Testis (tissue), 3 donors: ENCODE measurements around the gene KYAT1. TPM values are rescaled to one million over a fixed set of nuclear protein-coding genes. Genes with fewer than 3 reads are reported as not detected.
"Not testable (repeated sequence)": the region's sequence is repeated elsewhere in the genome, so short reads cannot be mapped to it uniquely, and the experiment has no call there.

Experiments
- DNase-seq: peaks from one replicate; pipeline ENCODE4 v3.0.0-alpha.2; 2019
- H3K27ac ChIP-seq, 2 donors: fragments of 200-600 bp; sonication (generic); one replicate each; pipeline ENCODE4 v1.5.1; 2019
- H3K27me3 ChIP-seq: fragments of 200-600 bp; sonication (generic); one replicate; pipeline ENCODE4 v1.5.1; 2019
- H3K36me3 ChIP-seq: fragments of 200-600 bp; sonication (generic); one replicate; pipeline ENCODE4 v1.5.1; 2017; ENCODE audit warnings: low read depth; ENCODE audit errors: missing control alignments
- H3K4me1 ChIP-seq: fragments of 200-600 bp; sonication (generic); one replicate; pipeline ENCODE4 v1.5.1; 2019
- H3K4me3 ChIP-seq, 2 donors: fragments of 200-600 bp; sonication (generic); one replicate each; pipeline ENCODE4 v1.5.1; 2017 to 2019
- H3K9me3 ChIP-seq: fragments of 200-600 bp; sonication (generic); one replicate; pipeline ENCODE4 v1.5.1; 2017
- CTCF ChIP-seq, 3 experiments: fragments of 450-650 bp in 2 of 3; fragments of 200-600 bp in 1 of 3; sonication (generic) in 1 of 3; IDR thresholded peaks; one replicate each; pipeline ENCODE4 v1.5.1; 2016 to 2019; ENCODE audit warnings: antibody characterized with exemption in 3 of 3, mild to moderate bottlenecking in 2 of 3, moderate library complexity in 1 of 3
- POLR2A ChIP-seq: fragments of 450-650 bp; IDR thresholded peaks from one replicate; pipeline ENCODE4 v1.6.1; 2017; ENCODE audit warnings: antibody characterized with exemption, mild to moderate bottlenecking, moderate library complexity
- WGBS, 2 donors: methylation state at CpG; one replicate each; pipeline ENCODE4 v1.1.5; 2018; 5-methylcytosine and 5-hydroxymethylcytosine counted together
- intact Hi-C: fragments of 100-400 bp; cut with DNase I; formaldehyde crosslinking; loops from one replicate; pipeline ENCODE4 v1.15.1; 2023; ENCODE audit warnings: low total_unique reads
- polyA plus RNA-seq: library from polyadenylated mRNA; stranded (reverse); fragments of 350-450 nt; fragmentation: Illumina TruSeq; extraction: RNeasy Lipid Tissue Mini Kit (QIAGEN cat#74804); gene quantifications from one replicate; pipeline ENCODE4 v1.2.3, GENCODE V29; 2014; ENCODE audit warnings: low read depth, low replicate concordance; ENCODE audit not compliant: insufficient read depth
- total RNA-seq, 2 donors: library from RNA; depleted of rRNA; stranded (reverse); fragments of >200 nt; gene quantifications; one replicate each; pipeline ENCODE4 v1.2.3, GENCODE V29; 2016

The KYAT1 gene
- total and polyA plus RNA-seq, 3 donors from 2014 or later: 11.6 to 18.0 (median 14.0) TPM

GRCh38 chr9:128882677-128883603, 1.2 kb upstream of the KYAT1 start:
- peak overlapping the region; percentile 88 to 98 for H3K4me3 ChIP-seq
- DNase-seq: no peak
- H3K27me3 ChIP-seq: no peaks in the 10 kb centered on the region
- H3K9me3 ChIP-seq: no peaks in the 10 kb centered on the region
- TF ChIP-seq CTCF (IDR thresholded peaks at IDR 0.05) (no peak), POLR2A (no peak)
- WGBS, 2 donors: 0 to 1% methylated on average over 6 to 19 of the region's 19 CpGs
- H3K27ac ChIP-seq: peak overlapping the region; percentile 90 to 98
- intact Hi-C loops: loop anchor here (5.0 kb wide), 1 partner anchor 39 kb away; the partner anchor contains the start of gene PHYHD1
- no peaks in the 10 kb centered on the region for H3K36me3 ChIP-seq
- H3K4me1 ChIP-seq: peaks cover 30% of the 10 kb centered on the region

GRCh38 chr9:128877852-128878251, 3.9 kb downstream of the KYAT1 start:
- H3K4me3 ChIP-seq: no peak overlapping the region
- TF ChIP-seq POLR2A: no peak
- no peak for TF ChIP-seq CTCF (IDR thresholded peaks at IDR 0.05)
- no peak for DNase-seq
- H3K4me1 ChIP-seq: peaks cover 16% of the 10 kb centered on the region
- H3K27me3 ChIP-seq: no peaks in the 10 kb centered on the region
- no peaks in the 10 kb centered on the region for H3K36me3 ChIP-seq
- intact Hi-C loops: no loop called here
- WGBS, 2 donors: 84 to 90% methylated on average over 5 of the region's 5 CpGs
- no peaks in the 10 kb centered on the region for H3K9me3 ChIP-seq
- no peak overlapping the region for H3K27ac ChIP-seq

DNA sequence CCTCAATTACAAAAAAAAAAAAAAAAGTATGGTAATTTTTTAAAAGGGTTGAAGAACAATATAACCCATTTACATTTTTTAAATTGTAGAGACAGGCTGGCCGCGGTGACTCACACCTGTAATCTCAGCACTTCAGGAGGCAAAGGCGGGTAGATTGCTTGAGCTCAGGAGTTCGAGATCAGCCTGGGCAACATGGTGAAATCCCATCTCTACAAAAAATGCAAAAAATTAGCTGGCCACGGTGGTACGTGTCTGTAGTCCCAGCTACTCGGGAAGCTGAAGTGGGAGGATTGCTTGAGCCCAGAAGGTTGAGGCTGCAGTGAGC, 10.8 kb downstream of the KYAT1 start:
- H3K36me3 ChIP-seq, H3K9me3 ChIP-seq, H3K4me1 ChIP-seq, H3K27ac ChIP-seq, intact Hi-C loops, H3K4me3 ChIP-seq, H3K27me3 ChIP-seq, DNase-seq: not testable (repeated sequence)
- WGBS, 2 donors: 86% methylated on average over 7 of the region's 7 CpGs

DNA sequence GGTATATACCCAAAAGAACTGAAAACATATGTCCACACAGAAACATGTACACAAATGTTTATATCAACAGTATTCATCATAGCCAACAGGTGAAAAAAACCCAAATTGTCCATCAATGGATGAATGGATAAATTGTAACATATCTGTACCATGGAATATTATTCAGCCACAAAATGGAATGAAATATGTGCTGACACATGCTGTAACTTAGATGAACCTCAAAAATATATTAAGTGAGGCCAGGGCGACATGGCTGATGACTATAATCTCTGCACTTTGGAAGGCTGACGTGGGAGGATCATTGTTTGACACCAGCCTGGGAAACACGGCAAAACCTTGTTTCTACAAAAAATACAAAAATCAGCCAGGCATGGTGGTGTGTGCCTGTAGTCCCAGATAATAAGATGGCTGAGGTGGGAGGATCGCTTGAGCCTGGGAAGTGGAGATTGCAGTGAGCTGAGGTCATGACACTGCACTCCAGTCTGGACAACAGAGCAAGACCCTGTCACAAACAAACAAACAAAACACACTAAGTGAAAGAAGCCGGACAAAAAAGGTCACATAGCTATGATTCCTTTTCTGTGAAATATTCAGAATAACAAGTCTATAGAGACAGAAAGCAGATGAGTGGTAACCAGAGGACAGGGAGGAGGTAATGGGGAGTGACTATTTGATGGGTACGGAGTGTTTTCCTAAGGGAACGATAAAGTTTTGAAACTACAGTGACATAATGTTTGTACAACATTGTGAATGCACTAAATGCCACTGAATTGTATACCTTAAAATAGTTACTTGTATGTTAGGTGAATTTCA, 11.4 kb downstream of the KYAT1 start:
- H3K36me3 ChIP-seq: no peaks in the 10 kb centered on the region
- H3K4me3 ChIP-seq: no peak overlapping the region
- H3K4me1 ChIP-seq: no peaks in the 10 kb centered on the region
- no peak for DNase-seq
- no peak overlapping the region for H3K27ac ChIP-seq
- 68 to 82% methylated on average over 7 of the region's 7 CpGs for WGBS, 2 donors
- no peaks in the 10 kb centered on the region for H3K9me3 ChIP-seq
- intact Hi-C loops: no loop called here
- no peaks in the 10 kb centered on the region for H3K27me3 ChIP-seq
- no peak for TF ChIP-seq CTCF (IDR thresholded peaks at IDR 0.05)
- no peak for TF ChIP-seq POLR2A

- Histone ChIP-seq H3K27me3 (no peaks in the 10 kb centered on the region), H3K27ac (no peak overlapping the region), H3K4me3 (no peak overlapping the region), H3K4me1 (peaks cover 11% of the 10 kb centered on the region), H3K36me3 (no peaks in the 10 kb centered on the region), H3K9me3 (no peaks in the 10 kb centered on the region)
- WGBS, 2 donors: 36 to 44% methylated on average over 8 to 10 of the region's 10 CpGs
- TF ChIP-seq CTCF (IDR thresholded peaks at IDR 0.05) (peak; percentile 94 to 99 (median 94)), POLR2A (no peak)
- peak; percentile 75 for DNase-seq
- intact Hi-C loops: loop anchor here (5.0 kb wide), 2 partner anchors 64 to 79 kb away; no protein-coding TSS in a partner anchor
These were observed 18.1 kb downstream of the KYAT1 start for GRCh38 chr9:128863647-128864046.
